B cell (primary cell): ENCODE data around the gene CD74.

Experiments used
- EZH2 ChIP-seq: IDR thresholded peaks from 2 replicates; pipeline ENCODE4 v1.6.1; 2012; ENCODE audit warnings: borderline replicate concordance, low read depth, mild to moderate bottlenecking, moderate library complexity, low read length; ENCODE audit not compliant: insufficient read depth, poor library complexity, severe bottlenecking
- TF ChIP-seq, protein P1 (sequence below): fragments of 200-600 bp; IDR thresholded peaks from one replicate; pipeline ENCODE4 v1.8.0; 2022; ENCODE audit warnings: antibody characterized with exemption, mild to moderate bottlenecking

DNA sequence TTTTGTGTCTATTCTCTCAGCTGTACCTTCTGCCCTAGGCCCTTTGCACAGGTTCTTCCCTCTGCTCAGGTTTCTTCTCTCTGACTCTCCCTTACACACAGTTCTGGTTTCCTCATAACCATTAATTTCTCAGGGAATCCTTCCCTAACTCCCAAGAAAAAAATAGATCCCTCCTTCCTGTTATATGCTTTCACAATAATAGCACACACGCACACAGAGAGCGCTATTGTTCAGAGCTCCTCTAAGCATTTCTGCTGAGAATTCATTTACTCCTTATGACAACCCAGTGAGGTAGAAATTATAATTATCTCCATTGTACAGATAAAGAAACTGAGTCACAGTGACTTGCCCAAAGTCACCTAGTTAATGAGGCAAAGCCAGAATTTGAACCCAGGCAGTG lies 56.9 kb downstream of the CD74 start:
- TF ChIP-seq, protein P1, sequence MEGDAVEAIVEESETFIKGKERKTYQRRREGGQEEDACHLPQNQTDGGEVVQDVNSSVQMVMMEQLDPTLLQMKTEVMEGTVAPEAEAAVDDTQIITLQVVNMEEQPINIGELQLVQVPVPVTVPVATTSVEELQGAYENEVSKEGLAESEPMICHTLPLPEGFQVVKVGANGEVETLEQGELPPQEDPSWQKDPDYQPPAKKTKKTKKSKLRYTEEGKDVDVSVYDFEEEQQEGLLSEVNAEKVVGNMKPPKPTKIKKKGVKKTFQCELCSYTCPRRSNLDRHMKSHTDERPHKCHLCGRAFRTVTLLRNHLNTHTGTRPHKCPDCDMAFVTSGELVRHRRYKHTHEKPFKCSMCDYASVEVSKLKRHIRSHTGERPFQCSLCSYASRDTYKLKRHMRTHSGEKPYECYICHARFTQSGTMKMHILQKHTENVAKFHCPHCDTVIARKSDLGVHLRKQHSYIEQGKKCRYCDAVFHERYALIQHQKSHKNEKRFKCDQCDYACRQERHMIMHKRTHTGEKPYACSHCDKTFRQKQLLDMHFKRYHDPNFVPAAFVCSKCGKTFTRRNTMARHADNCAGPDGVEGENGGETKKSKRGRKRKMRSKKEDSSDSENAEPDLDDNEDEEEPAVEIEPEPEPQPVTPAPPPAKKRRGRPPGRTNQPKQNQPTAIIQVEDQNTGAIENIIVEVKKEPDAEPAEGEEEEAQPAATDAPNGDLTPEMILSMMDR: no peak
- TF ChIP-seq EZH2: no peak
